GM18499 (cell line): ENCODE measurements around the gene POLR3F.
"Not testable (repeated sequence)": the region's sequence is repeated elsewhere in the genome, so short reads cannot be mapped to it uniquely, and the experiment has no call there.

Experiments
- ATAC-seq: cut with Tn5 transposase; IDR thresholded peaks from one replicate; pipeline ENCODE4 v1.9.1; 2021; ENCODE audit warnings: moderate number of reproducible peaks; ENCODE audit not compliant: insufficient read depth, unreplicated experiment

POLR3F gene

GRCh38 chr20:18466894-18467730 lies at the start of gene POLR3F, which contains the start of gene DZANK1:
TSS of gene POLR3F (plus strand) at chr20:18467390. CDS start at chr20:18467507, 117 bp downstream.
TSS of gene DZANK1 (minus strand) at chr20:18467030. CDS start at chr20:18465358, 1,672 bp downstream.
- ATAC-seq, result peak; percentile 91

DNA sequence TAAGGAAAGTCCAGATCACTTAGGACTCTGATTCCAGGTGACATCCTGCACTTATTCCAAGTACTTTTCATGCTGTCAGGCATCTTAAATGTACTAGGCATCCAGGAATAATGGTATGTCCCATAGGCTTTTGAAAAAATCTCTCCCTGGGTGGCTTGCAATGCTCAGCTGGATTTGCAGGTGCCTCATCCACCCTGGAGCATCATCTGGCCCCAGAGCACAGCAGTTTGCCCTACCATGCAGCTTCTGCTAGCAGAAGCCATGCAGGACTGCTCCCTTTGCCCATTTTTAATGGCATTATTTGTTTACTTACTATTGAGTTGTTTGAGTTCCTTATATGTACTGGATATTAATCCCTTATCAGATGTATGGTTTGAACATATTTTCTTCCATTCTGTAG lies 45.6 kb upstream of the POLR3F start:
- ATAC-seq, result no peak

GRCh38 chr20:18427214-18427613 lies 40.0 kb upstream of the POLR3F start:
- ATAC-seq, result no peak

DNA sequence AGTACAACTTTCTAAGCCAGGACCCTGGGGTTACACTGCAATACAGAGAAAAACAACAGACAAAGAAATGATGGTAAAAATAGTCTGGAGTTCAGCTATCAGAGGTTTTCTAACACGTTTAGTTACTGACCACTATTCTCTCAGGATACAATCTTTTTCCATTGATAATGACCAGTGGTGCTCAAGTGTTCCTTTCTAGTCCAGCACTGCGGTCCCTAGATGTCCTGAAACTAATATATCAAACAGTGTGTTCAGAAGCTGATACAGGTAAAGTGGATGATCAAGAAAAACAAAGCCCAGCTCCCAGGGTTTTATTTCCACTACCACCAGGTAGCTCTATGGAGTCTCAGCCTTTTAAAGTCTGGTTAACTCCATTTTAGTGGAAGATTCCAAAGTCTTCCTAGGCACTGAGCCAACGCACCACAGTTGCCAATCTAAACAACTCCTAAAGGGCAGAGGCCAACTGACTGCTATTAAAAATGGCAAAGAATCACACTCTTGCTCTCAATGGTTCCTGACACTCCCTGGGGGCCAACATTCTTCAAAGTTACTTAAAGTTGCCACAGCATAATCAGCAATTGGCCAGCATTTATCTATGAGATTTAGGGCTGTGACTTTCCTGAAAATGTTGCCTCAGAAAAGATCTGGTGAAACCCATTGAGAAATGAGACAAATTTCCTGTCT lies 38.6 kb upstream of the POLR3F start:
- ATAC-seq, result no peak

DNA sequence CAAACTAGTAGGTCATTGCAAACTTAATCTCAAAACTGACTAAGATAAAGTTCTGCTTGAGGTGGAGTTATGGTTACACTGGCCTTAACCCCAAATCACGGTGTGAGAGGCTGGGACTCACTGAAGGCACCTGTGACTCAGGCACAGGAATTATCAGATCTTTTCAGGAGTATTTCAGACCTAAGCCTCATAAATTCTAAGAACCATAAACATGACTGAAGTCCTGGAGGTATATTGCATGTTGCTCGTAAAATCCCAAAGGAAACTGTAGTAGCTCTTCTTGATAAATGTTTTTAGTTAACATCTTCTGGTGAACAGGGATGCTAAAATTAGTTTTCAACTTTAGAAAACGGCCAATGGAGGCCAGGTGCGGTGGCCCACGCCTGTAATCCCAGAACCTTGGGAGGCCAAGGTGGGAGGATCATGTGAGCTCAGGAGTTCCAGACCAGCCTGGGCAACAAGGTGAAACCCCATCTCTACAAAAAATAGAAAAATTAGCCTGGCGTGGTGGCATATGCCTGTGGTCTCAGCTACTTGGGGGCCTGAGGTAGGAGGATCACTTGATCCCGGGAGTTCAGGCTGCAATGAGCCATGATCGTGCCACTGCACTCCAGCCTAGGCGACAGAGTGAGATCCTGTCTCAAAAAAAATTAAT lies 36.9 kb upstream of the POLR3F start:
- no peak for ATAC-seq

DNA sequence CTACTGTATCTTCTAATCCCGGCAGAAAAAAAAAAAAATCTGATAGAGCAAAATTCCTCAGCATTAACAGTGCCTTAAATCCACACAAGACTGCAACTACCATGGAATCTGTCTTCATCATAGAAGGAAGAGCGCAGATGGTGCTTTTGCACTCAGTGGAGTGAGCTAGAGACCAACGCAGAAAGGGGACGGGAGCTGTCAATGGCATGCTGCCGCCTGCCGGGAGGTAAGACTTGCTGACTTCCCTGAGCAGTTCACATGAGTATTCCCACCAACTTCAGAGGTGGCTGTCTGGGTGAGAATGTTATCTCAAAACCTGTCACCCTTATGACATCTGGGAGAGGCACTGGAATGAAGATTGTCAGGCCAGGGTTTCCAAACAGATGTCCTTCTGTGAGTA lies 36.0 kb upstream of the POLR3F start:
- no peak for ATAC-seq

DNA sequence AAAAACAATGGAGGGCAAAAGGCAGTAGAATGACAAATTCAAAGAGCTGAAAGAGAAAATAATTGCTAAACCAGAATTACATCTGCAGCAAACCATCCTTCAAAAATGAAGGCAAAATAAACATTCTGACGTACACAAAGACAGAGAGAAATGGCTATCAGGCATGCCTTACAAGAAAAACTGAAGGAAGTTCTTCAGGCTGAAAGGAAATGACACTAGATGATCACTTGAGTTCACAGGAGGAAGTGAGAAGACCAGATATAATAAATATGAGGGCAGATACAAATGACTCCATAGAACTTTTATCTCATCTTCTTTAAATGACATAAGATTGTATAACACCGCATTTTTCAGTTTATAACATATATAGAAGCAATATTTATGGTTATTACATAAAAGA lies 30.3 kb upstream of the POLR3F start:
- no peak for ATAC-seq

DNA sequence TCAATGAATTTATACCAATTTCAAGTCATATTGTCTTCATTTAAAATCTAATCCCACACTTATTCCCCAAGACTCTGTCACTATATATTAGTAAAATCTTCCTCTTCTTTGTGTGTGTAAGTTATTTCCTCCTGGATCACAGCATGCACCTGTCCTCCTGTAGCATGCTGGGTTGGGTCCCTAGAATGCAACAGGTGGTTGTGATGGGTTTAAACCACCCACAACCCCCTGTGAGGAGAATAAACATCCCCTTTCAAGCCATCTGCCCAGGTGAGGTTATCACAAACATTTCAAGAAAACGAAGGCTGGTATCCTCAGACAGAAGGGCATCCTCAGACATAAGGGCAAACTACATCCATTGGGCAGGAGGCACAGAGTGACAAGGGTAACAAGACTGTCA lies 26.8 kb upstream of the POLR3F start:
- ATAC-seq, result no peak

- no peak for ATAC-seq
Measured at GRCh38 chr20:18443886-18444285, 23.3 kb upstream of the POLR3F start.

DNA sequence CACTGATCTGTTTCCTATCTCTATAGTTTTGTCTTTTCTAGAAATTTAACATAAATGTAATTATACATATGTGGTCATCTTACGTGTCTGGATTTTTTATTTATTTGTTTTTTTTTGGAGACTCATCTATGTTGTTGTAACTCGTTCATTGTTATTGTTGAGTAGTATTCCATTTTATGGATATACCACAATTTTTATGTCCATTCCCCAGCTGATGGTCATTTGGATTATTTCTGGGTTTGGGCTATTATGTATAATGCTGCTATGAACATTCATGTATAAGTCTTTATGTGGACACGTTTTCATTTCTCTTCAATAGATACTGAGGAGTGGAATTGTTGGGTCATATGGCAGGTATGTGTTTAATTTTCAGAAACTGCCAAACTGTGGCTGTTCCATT lies 10.6 kb upstream of the POLR3F start:
- no peak for ATAC-seq

GRCh38 chr20:18465536-18466200 lies 1.5 kb upstream of the POLR3F start:
- no peak for ATAC-seq

DNA sequence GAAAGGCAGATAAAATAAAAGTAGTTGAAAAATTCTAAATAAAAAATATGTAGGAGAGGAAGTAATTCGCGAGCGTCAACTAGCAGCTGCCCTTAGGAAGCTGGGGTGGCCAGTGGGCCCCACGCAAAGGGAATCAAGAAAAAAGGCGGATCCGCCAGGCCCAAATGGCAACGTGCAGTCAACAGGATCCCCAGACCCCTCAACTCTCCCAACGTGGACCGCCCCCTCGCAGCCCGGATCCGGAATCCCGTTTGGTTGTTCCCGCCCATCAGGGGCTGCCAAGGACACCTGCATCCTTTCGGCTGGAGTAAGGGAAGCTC lies 656 bp upstream of the POLR3F start:
- ATAC-seq, result no peak

- ATAC-seq, result no peak
Measured at GRCh38 chr20:18477218-18477617, 10.0 kb downstream of the POLR3F start.

DNA sequence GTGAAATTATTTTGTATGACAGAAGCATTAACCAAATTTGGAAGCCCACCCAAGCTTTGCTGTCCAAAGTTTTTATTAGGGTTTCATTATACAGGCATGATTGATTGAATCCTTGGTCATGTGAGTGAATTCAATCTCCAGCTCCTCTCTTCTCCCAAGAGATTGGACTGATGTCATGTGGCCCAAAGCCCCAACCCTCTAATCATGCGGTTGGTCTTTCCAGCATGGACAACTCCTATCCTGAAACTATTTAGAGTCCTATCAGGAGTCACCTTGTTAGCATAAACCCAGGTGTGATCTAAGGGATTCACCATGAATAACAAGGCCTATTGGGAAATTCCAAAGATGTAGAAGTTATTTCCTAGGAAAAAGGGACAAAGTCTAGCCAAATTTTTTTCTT lies 10.6 kb downstream of the POLR3F start:
- no peak for ATAC-seq

DNA sequence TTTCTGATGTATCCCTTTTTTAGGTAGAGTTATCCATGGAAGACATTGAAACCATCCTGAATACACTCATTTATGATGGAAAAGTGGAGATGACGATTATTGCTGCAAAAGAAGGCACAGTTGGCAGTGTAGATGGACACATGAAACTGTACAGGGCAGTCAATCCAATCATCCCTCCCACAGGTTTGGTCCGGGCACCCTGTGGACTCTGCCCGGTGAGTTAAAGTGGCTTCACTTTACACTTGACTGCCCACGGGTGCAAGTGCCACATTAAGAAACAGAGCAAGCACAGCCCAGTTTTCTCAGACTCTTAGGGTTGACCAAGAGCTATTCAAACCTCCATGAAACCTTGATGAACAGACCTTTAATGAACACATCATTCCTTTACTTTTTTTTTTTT lies 14.4 kb downstream of the POLR3F start:
- no peak for ATAC-seq

DNA sequence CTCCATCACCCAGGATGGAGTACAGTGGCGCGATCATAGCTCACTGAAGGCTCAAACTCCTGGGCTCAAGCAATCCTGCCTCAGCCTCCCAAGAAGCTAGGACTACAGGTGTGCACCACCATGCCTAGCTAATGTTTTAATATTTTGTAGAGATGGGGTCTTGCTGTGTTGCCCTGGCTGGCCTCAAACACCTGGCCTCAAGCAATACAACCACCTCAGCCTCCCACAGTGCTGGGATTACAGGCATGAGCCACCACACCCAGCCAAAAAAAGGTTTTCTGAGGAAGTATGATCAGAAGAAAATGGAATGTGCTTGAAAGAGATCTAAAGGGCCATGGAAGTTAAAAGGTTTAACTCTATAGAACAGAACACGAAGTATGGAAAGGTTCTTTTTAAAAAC lies 21.1 kb downstream of the POLR3F start:
- no peak for ATAC-seq

GRCh38 chr20:18496042-18496441 lies 28.9 kb downstream of the POLR3F start:
- no peak for ATAC-seq

- ATAC-seq, result peak; percentile 88
Measured at GRCh38 chr20:18496740-18497592, 29.8 kb downstream of the POLR3F start, which contains the start of gene RBBP9. TSS of gene RBBP9 (minus strand) at chr20:18497225. CDS start at chr20:18497167, 58 bp downstream.

DNA sequence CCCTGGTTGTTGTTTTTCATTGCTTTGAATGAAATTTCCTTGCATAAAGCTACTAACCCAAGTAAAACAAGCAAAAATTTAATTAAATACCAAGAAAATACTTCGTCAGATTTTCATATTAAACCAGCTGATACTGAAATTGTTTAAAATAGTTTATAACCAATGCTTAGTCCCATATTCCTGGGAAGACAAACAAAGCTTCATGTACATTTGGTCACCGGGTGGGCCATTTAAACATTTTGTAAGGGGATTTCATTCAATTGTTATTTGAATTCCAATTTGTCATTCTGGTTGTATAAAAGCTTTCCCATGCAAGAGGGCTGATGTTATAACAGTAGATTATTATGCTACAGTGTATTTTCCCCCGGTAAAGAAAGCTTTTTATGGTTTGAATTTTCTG lies 30.4 kb downstream of the POLR3F start:
- no peak for ATAC-seq

DNA sequence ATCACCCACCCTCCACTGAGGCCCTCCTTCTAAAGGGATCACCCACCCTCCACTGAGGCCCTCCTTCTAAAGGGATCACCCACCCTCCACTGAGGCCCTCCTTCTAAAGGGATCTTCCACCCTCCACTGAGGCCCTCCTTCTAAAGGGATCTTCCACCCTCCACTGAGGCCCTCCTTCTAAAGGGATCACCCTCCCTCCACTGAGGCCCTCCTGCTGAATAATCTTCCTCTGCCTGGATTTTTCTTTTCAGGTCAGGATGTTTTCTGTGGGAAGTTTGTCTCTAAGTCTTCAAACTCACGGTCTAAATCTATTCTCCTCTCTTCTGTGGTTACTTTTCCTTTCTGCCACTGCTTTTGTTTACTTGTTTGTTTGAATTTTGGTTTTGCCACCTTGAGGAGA lies 34.5 kb downstream of the POLR3F start:
- ATAC-seq, result not testable (repeated sequence)
